Stimulated activated CD8-positive, alpha-beta memory T cell treated with anti-CD3 and anti-CD28 coated beads, Interleukin-15, amount 100 ng/mL, for 48 hours (primary cell): ENCODE measurements around the gene HIBCH.
"Not testable (repeated sequence)": the region's sequence is repeated elsewhere in the genome, so short reads cannot be mapped to it uniquely, and the experiment has no call there.

Source experiments
- DNase-seq, 2 donors: peaks; one replicate each; pipeline ENCODE4 v3.0.0-alpha.2; 2020; ENCODE audit warnings: low read depth in 2 of 2

Gene HIBCH

GRCh38 chr2:190235551-190236075, 84.0 kb downstream of the HIBCH start:
- DNase-seq, result no peak

GRCh38 chr2:190235101-190235500, 84.5 kb downstream of the HIBCH start:
- DNase-seq, result no peak

GRCh38 chr2:190223989-190224388, 95.6 kb downstream of the HIBCH start:
- DNase-seq, result not testable (repeated sequence)

GRCh38 chr2:190222745-190223144, 96.9 kb downstream of the HIBCH start:
- DNase-seq, result not testable (repeated sequence)

GRCh38 chr2:190221429-190221828, 98.2 kb downstream of the HIBCH start:
- DNase-seq, result no peak

GRCh38 chr2:190219186-190219585, 100.4 kb downstream of the HIBCH start:
- DNase-seq, result no peak

GRCh38 chr2:190217616-190218015, 102.0 kb downstream of the HIBCH start:
- DNase-seq, result no peak

- no peak for DNase-seq
These were observed 102.8 kb downstream of the HIBCH start for GRCh38 chr2:190216829-190217228.

- DNase-seq, result no peak
These were observed 104.0 kb downstream of the HIBCH start for GRCh38 chr2:190215620-190216019.

GRCh38 chr2:190214426-190215194, 105.0 kb downstream of the HIBCH start:
- DNase-seq, result no peak

- DNase-seq, result no peak
These were observed 105.9 kb downstream of the HIBCH start for GRCh38 chr2:190213441-190214335.

GRCh38 chr2:190210471-190210870, 109.2 kb downstream of the HIBCH start:
- no peak for DNase-seq

GRCh38 chr2:190209559-190209958, 110.1 kb downstream of the HIBCH start:
- DNase-seq, result no peak

GRCh38 chr2:190207930-190208329, 111.7 kb downstream of the HIBCH start:
- no peak for DNase-seq

GRCh38 chr2:190205657-190206056, 114.0 kb downstream of the HIBCH start:
- DNase-seq, result no peak

GRCh38 chr2:190202604-190203003, 117.0 kb downstream of the HIBCH start:
- no peak for DNase-seq

GRCh38 chr2:190202018-190202417, 117.6 kb downstream of the HIBCH start:
- DNase-seq, result no peak

GRCh38 chr2:190200603-190201002, 119.0 kb downstream of the HIBCH start:
- no peak for DNase-seq

GRCh38 chr2:190199530-190199929, 120.1 kb downstream of the HIBCH start:
- DNase-seq, result no peak

GRCh38 chr2:190199109-190199508, 120.5 kb downstream of the HIBCH start:
- no peak for DNase-seq

- DNase-seq, result no peak
These were observed 122.4 kb downstream of the HIBCH start for GRCh38 chr2:190197143-190197720.

- DNase-seq, result no peak
These were observed 129.0 kb downstream of the HIBCH start for GRCh38 chr2:190190507-190191162.
